Fibroblast of skin of left biceps (primary cell): Measurements from ENCODE around the gene MRGPRE.

ENCODE experiments used
- DNase-seq, 2 experiments: peaks; one replicate each; pipeline ENCODE4 v3.0.0-alpha.2; 2013; ENCODE audit warnings: low read depth in 2 of 2

Gene MRGPRE

GRCh38 chr11:3178349-3178748, 53.9 kb downstream of the MRGPRE start:
- peak in 1 of 2 experiments; percentile 40 for DNase-seq

GRCh38 chr11:3177931-3178330, 54.3 kb downstream of the MRGPRE start:
- DNase-seq, result no peak
